NK-92 (cell line): ENCODE results near the gene MAPK8IP1.
"Not testable (repeated sequence)": the region's sequence is repeated elsewhere in the genome, so short reads cannot be mapped to it uniquely, and the experiment has no call there.

Experiments used
- DNase-seq: peaks from one replicate; lab custom pipeline; 2025; ENCODE audit not compliant: unreplicated experiment; lab: John Stamatoyannopoulos, UW

MAPK8IP1 gene

DNA sequence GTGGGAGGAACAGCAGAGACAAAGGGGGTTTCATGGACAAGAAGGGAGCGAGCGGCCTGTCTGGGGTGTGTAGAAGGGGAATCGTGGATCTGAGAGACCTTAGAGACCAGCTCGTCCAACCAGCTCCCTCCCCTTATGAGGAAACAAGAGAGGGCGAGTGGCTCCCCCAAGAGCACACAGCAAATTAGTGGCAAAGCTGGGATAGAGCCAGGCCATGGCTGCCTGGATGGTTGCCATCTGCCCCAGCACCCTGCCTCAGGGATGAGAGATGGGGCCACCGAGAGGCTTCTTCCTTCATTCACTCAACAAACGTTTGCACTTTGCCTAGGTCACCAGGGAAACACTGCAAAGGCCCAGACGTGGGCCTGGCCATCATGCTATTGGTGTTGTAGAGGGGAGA is 4.1 kb downstream of the MAPK8IP1 start:
- no peak for DNase-seq

DNA sequence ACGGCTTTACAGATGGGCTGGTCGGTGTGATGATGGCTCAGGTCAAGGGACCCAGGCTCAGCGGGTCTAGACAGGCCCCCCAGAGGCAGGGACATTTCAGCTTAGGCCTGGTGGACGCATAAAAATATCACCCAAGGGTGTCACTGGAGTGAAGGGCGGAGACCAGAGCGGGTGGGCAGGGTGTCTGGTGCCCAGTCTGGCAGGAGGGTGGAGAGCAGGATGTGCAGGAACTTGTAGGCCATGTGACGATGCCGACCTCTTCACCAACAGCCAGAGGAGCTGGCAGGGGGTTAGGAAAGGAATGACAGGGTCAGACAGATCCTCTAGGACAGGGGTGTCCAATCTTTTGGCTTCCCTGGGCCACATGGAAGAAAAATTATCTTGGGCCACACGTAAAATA is 4.5 kb downstream of the MAPK8IP1 start:
- no peak for DNase-seq

DNA sequence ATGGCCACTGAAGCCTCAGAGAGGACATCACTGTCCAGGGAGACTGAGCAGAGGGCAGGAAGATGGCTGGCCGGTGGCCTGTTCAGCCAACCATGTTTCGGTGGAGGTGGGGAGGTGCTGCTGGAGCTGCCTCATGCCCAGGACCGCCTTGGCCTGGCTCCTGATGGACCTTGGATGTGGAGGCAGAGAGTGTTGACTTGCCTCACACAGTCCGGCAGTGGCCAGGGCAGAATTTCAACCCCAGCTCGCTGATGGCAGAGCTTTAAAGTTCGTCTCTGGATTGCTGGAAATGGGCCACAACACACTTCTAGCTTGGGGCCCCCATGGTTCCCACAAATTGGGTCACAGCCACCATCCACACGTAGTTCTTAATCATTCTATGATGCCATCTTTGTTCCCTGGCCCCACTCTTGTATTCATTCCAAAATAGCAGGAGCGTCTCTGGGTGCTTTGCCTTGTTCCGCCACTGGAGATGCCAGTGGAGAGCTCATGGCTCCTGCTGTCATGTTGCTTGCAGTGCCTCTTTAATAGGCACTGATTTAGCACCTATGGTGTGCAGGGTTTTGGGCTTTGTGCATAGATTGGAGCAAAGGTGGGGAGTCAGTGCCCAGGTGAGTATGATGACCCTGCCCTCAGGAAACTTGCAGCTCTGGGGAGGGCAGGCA is 5.6 kb downstream of the MAPK8IP1 start:
- DNase-seq: no peak

DNA sequence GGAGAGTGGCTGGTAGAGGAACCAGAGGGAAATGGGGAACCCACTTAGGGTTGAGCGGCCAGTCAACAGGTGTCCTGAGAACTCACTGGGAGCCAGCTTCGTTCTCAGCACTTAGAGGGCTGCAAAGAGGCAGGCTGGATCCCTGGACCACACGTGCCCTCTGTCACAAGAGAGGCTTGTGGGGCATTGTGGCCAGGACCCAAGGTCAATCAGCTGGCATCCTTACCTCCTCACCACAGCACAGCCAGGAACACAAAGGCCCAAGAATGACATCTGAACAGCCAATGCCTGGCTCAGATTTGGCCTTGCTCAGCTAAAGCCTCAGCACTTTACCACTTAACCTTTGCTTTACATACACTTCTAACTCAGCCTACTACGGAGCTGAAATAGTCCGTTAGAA is 7.4 kb downstream of the MAPK8IP1 start:
- DNase-seq: no peak

DNA sequence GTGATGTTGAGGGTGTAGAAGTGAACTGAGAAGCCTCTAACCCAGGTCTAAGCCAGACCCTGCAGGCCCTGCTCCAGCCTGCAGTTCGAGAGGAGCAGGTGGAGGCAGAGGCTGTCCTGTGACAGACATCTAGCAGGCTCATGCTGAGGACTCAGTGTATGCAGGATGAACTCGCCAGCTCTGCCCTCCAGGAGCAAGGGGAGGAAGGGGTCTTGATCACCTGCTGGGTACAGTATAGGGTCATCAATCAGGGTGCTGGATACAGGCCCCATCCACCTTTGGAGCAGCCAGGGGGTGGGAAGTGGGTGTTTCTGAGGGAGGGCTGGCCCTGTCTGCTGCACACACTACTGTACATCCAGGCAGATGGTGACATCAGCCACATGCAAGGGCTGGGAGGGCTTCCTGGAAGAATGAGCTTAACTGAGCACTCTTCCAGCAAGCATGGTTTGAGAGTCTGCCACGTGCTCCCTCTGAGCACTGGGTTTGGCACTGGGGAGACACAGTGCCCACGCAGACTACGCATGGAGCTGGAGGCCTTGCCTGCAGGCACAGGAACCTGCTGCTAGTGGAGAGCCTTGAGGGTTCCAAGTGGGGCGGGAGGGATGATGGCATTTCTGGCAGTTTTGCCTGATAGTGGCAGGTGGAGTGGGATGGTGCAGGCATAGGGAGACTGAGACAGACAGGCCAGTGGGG is 9.2 kb downstream of the MAPK8IP1 start:
- DNase-seq: no peak

DNA sequence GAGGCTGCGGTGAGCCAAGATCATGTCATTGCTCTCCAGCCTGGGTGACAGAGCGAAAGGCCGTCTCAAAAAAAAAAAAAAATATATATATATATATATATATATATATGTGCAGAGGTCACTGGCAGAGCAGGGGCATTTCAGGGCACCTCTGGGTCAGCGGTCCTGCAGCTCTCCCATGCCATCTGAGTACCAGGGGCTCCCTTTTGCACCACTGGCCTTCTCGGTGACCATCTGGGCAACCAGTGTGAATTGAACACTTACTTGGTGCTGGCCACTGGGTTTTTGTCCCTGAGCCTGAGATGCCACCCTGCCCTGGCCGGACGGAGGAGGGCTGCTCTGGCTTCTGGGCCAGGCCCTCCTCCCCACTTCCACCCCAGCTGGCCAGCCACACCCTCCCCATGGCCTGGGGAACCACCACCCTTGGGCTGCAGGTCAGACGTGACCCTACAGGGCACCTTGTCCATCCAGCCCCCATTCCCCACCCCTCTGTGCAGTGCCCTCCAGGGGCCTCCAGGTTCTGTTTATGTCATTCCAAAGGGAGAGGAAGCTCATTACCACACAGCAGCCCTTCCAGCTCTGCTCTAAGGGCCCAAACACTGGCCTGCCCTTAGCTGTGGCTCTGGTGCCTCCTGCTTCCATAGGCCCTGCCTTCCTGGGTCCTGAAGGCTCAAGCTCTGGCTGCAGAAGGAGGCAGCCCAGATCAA is 10.3 kb downstream of the MAPK8IP1 start:
- no peak for DNase-seq

DNA sequence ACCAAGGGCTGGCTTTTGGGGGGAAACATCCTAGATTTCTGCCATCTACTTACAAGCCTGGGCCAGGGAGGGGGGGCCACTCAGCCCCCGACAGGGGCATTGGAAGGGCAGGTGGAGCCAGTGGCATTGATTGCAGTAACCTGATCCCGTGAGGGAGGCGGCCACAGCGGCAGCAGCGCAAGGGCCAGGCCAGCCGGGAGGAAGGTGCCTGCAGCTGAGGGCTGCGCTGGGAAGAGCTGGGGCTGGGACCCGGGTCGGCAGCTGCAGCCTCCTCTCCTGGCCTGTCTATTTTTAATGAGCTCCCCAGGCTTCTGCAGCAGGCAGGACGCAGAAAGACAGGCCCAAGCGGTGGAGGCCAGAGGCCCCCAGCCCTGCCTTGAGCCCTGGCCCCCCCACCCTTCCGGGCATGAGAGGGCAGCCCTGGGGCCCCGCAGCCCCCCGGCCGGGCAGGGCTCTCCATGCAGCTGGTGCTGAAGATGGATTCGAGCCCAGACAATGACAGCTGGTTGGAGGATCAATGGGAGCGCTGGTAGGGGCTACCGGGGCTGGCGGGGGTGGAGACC is 11.1 kb downstream of the MAPK8IP1 start:
- no peak for DNase-seq

DNA sequence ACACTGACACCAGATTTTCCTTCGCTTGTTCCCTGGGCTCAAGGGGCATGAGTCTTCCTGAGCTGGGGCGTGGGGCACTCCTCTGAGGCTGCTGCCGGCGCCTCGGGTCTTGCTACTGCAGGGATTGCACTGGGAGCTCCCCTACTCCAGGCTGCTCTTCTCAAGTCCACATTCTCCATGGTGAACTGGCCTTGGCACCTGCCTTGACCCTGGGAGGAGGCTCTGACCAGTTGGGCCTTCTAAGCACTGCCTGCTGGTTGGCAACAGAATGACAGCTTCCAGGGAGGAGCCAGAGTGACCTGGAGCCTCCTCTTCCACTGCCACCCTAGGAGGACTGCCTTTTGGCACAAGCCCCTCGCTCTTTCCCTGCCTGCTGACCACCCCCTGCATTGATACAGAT is 12.1 kb downstream of the MAPK8IP1 start:
- DNase-seq: no peak

DNA sequence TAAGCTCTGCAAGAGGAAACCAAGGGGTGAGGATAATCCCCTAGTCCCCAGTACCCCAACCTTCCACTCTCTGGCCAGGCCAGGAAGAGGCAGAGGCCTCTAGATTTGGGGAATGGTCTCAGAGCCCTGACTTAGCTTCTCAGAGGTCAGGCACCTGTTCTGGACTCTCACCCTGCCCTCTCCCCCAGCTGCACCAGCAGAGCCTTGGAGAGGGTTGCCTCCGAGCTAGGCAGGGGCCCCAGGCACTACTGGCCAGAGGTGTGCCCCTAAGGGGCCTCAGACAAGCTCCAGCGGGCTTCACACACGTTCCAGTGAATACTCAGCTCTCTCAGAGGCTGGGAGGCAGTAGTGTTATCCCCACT is 13.6 kb downstream of the MAPK8IP1 start:
- no peak for DNase-seq

DNA sequence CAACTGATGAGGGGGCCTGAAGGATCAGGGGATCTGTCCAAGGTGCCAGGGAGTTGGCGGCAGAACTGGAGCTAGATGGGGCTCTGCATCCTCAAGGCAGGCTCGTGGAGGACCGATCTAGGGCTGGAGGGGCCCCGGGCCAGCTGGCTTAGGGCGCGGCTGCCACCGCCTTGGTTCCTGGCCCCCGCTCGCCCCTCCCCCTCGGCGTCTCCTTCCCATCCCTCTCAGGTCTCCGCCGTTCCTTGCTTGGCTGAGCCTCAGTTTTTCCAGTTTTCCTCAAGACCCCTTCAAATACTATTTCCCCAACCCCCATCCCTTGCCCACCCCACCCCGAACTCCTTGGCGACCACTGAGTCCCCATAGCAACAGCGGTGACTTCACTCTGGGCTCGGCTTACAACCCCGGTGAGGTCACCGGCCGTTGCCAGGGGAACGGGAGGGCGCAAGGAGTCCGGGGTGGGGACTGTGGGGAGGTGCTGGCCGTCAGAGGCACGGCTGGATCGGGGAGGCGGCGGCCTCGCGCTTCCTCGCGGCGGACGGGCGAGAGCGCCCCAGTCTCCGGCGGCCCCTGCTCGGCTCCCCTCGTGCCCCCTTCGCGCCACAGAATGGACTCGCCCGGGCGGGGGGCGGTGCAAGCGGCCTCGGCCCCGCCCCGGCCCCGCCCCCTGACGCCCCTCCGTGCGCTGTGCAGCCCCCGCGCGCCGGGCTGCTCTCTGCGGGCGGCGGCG is 14.2 kb downstream of the MAPK8IP1 start:
- no peak for DNase-seq

DNA sequence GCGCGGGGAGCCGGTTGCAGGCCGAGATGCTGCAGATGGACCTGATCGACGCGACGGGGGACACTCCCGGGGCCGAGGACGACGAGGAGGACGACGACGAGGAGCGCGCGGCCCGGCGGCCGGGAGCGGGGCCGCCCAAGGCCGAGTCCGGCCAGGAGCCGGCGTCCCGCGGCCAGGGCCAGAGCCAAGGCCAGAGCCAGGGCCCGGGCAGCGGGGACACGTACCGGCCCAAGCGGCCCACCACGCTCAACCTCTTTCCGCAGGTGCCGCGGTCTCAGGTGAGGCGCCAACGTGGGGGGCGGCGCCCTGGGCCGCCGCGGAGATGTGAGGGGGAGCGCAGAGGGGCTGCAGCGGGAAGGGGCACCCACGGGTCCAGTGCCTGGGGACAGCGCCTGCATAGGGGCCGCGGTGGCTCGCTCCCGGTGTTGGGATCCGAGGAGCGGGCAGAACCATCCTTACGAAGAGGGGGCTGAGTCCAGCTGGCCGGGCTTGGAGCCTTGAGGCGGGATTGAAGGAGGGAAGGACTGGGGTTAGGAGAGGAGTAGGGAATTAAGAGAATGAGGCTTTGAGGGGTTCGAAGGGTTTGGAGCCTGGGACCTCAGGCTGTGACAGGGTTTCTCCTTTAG is 14.8 kb downstream of the MAPK8IP1 start:
- not testable (repeated sequence) for DNase-seq

DNA sequence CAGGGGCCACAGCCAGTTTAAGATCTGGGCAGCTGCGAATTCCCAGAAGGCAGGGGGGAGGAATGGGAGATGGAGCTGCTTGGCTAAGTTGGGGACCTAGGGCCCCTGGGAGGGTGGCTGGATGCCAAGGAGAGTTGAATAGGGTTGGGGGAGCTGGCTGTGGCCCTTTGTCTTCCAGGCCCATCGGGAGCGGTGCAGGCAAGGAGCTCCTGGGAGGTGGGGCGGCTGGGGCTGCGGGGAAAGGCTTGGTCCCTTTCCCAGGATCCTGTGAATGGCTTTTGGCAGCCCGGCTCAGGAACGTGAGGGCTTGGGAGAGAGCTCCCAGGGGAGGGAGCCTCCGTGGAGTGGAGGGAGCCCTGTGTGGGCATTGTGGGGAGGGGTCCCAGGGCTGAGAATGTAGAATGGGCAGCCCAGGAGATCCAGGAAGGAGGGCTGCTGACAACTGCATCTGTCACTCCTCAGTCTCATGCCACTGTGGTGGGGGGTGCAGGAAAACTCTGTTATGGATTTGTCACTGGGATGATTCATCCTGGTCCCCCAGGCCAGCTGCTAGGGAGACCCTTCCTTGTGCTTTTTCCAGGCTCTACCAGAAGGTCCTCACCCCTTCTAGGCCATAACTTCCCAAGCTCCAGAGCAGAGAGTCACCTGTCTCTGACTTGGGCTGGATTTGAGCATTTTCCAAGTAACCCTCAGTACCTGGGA is 15.6 kb downstream of the MAPK8IP1 start:
- no peak for DNase-seq

DNA sequence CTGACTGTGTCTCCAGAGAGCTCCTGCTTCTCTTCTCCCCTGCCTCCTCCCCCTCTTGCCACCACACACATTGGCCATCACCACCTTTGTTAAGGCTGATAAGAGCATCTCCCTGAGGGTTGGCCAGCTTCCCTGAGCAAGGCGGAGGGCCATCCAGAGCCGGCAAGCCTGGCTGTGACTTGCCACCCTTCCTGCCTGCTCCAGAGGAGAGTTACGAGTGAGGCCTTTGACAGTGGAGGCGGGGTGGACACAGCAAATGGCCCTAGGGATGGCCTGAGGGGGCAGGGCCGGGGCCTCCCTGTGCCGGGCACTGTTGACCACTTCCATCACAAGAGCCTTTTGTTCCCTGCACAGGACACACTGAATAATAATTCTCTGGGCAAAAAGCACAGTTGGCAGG is 16.2 kb downstream of the MAPK8IP1 start:
- no peak for DNase-seq

DNA sequence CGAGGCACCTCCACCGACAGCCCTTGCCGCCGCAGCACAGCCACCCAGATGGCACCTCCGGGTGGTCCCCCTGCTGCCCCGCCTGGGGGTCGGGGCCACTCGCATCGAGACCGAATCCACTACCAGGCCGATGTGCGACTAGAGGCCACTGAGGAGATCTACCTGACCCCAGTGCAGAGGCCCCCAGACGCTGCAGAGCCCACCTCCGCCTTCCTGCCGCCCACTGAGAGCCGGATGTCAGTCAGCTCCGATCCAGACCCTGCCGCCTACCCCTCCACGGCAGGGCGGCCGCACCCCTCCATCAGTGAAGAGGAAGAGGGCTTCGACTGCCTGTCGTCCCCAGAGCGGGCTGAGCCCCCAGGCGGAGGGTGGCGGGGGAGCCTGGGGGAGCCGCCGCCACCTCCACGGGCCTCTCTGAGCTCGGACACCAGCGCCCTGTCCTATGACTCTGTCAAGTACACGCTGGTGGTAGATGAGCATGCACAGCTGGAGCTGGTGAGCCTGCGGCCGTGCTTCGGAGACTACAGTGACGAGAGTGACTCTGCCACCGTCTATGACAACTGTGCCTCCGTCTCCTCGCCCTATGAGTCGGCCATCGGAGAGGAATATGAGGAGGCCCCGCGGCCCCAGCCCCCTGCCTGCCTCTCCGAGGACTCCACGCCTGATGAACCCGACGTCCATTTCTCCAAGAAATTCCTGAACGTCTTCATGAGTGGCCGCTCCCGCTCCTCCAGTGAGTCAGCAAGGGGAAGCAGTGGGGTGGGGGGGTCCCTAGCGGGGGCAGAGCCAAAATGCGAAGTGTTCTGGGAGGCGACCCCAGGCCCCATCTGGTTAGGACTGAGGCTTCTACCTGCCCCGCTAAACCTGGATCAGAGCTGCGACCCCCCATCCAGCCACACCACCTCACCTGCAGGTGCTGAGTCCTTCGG is 17.3 kb downstream of the MAPK8IP1 start:
- DNase-seq: no peak

DNA sequence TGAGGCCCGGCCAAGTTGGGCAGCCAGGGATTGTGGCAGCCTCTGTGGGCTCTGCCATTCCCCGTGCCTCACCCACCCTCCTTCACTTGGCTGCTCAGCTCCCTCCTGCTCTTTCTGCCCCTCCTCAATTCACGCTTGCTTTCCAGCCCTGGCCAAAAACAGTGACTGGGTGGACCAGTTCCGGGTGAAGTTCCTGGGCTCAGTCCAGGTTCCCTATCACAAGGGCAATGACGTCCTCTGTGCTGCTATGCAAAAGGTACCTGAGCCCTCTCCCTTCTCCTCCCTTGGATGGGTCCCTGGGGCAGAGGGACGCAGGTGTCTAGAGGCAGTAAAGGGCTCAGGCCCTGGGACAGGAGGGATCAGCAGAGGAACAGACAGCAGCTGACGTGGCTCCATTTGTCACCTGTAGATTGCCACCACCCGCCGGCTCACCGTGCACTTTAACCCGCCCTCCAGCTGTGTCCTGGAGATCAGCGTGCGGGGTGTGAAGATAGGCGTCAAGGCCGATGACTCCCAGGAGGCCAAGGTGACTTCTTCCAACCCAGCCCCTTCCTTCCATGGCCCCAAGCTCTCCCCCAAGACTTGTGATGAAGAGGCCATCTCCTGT is 19.0 kb downstream of the MAPK8IP1 start:
- no peak for DNase-seq

DNA sequence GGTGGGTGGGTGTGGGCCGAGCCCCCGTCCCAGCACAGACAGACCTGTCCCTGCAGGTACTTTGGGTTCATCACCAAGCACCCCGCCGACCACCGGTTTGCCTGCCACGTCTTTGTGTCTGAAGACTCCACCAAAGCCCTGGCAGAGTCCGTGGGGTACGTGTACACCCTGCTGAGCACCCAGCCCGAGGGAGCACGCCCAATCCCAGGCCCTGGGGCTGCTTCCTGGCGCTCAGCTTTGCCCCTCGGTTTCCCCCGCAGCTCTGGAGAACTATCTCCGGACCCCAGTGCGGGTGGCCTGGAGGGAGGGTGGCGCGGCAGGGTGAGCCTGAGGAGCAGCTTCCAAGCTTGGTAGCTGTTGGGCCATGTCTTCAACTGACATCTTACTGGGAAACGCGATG is 19.6 kb downstream of the MAPK8IP1 start:
- no peak for DNase-seq

DNA sequence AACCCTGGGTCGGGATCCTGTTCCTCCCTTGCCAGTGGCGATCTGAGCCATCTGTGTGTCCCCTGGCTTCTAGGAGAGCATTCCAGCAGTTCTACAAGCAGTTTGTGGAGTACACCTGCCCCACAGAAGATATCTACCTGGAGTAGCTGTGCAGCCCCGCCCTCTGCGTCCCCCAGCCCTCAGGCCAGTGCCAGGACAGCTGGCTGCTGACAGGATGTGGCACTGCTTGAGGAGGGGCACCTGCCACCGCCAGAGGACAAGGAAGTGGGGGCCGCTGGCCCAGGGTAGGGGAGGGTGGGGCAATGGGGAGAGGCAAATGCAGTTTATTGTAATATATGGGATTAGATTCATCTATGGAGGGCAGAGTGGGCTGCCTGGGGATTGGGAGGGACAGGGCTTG is 20.1 kb downstream of the MAPK8IP1 start:
- DNase-seq: not testable (repeated sequence)

DNA sequence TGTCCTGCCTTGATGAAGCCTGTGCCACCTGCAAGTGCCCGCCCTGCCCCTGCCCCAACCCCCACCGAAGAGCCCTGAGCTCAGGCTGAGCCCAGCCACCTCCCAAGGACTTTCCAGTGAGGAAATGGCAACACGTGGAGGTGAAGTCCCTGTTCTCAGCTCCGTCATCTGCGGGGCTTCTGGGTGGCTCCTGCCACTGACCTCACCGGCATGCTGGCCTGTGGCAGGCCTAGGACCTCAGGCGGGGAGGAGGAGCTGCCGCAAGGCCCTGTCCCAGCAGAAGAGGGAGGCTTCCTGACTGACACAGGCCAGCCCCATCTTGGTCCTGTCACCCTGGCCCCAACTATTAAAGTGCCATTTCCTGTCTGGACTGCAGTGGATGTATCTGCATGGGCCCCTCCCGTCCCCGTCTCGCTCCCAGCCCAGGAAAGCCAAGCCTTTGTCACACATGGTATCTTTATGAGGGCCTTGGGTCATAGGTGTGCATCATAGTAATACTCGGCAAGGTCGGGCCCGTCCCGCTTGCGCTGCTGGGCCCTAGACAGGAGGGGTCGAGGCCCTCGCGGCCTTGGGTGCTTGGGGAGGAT is 20.7 kb downstream of the MAPK8IP1 start:
- DNase-seq: no peak
